Left cardiac atrium (tissue), 4 donors: ENCODE data around the gene DIS3. TPM values are rescaled to one million over a fixed set of nuclear protein-coding genes. Genes with fewer than 3 reads are reported as not detected.
"Not testable (repeated sequence)": the region's sequence is repeated elsewhere in the genome, so short reads cannot be mapped to it uniquely, and the experiment has no call there.

ENCODE experiments used
- ATAC-seq, 2 donors: fragments of 200-7000 bp; cut with Tn5 transposase; one replicate each; pipeline ENCODE4 v1.9.1; 2020; ENCODE audit warnings: mild to moderate bottlenecking in 2 of 2, moderate library complexity in 2 of 2
- DNase-seq: peaks from one replicate; pipeline ENCODE4 v3.0.0-alpha.2; 2020
- intact Hi-C, 2 donors: fragments of 100-400 bp; cut with DNase I; formaldehyde crosslinking; loops; one replicate each; pipeline versions ENCODE4 v1.14.1 to v1.15.1; 2022 to 2023
- long read RNA-seq: library from polyadenylated mRNA; unstranded; transcript quantifications from one replicate; pipeline ENCODE4 v2.0.0, GENCODE V29; 2021
- total RNA-seq, 2 donors: library from RNA; stranded (reverse); fragmentation: NEBNext Ultra II Directional; extraction: Animal tissue kit (Norgen Biotek cat#: 25700); gene quantifications; one replicate each; pipeline ENCODE4 v1.2.1, GENCODE V29; 2021
- donor health status: DM: no; HTN: yes; CAD: no.
- donor health status: DM: no; HTN: yes; CAD: no; lungs with severe emphysema.
- donor health status: DM: yes; HTN: yes; CAD: no.
- donor health status: Dilated cardiomyopathy.

DIS3 gene, protein sequence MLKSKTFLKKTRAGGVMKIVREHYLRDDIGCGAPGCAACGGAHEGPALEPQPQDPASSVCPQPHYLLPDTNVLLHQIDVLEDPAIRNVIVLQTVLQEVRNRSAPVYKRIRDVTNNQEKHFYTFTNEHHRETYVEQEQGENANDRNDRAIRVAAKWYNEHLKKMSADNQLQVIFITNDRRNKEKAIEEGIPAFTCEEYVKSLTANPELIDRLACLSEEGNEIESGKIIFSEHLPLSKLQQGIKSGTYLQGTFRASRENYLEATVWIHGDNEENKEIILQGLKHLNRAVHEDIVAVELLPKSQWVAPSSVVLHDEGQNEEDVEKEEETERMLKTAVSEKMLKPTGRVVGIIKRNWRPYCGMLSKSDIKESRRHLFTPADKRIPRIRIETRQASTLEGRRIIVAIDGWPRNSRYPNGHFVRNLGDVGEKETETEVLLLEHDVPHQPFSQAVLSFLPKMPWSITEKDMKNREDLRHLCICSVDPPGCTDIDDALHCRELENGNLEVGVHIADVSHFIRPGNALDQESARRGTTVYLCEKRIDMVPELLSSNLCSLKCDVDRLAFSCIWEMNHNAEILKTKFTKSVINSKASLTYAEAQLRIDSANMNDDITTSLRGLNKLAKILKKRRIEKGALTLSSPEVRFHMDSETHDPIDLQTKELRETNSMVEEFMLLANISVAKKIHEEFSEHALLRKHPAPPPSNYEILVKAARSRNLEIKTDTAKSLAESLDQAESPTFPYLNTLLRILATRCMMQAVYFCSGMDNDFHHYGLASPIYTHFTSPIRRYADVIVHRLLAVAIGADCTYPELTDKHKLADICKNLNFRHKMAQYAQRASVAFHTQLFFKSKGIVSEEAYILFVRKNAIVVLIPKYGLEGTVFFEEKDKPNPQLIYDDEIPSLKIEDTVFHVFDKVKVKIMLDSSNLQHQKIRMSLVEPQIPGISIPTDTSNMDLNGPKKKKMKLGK
- 10 to 100 TPM; 14.3 to 18.6 TPM for total RNA-seq
- long read RNA-seq, full-length matches to known transcripts: 6 of 10 reads
- long read RNA-seq, partial matches to known transcripts: 2 of 10 reads
- long read RNA-seq, other reads (novel, unspliced or antisense): 2 of 10 reads

DNA sequence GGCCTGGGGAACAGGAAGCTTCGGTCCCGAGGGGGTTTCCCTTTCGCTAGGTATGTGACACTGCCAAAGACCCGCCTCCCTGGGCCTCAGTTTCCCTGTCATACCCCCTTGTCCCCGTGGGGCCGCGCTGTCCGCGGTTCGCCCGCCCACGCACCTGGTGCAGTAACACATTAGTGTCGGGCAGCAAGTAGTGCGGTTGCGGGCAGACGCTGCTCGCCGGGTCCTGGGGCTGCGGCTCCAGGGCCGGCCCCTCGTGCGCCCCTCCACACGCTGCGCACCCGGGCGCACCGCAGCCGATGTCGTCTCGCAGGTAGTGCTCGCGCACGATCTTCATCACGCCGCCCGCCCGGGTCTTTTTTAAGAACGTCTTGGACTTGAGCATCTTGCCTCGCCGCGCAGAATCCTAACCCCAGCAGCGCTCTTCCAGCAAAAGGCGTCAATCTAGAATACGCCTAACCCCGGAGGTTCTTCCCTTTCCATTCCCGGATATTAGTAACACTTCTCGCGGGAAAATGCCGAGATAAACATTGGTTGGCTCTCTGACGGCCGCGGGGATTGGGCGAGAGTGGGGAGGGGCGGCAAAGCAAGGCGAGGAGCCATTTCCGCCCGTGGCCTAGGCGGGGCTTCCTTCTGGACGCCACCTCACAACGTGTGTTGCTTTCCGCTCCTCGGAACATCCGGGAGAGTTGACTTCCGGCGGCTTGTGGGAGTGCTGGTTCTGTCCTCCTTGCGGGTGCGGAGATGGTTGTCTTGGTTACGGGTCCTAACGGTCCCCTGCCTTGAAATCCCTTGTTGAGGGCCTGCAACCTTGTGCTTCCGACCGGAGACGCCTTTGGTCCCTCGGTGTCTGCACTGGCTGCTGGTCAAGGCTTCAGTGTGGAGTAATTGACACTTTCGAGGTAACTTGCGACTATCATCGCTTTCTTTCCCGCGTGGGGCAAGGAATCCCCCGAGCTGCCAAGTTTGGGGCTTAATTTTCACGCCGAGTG is at the start of gene DIS3, which contains the start of gene PIBF1:
Gene DIS3 (minus strand): TSS at position 450 of the 989 bp plus-strand sequence. CDS start 68 bp downstream, at position 382.
Gene PIBF1 (plus strand): TSS at position 683 of the 989 bp plus-strand sequence. CDS start 1,337 bp downstream, outside the sequence.
- peak; percentile 100 for ATAC-seq
- intact Hi-C loops: loop anchor here in 1 of 2 donors (5.0 kb wide), 1 partner anchor 49 kb away; no protein-coding TSS in a partner anchor
- DNase-seq: peak; percentile 98

DNA sequence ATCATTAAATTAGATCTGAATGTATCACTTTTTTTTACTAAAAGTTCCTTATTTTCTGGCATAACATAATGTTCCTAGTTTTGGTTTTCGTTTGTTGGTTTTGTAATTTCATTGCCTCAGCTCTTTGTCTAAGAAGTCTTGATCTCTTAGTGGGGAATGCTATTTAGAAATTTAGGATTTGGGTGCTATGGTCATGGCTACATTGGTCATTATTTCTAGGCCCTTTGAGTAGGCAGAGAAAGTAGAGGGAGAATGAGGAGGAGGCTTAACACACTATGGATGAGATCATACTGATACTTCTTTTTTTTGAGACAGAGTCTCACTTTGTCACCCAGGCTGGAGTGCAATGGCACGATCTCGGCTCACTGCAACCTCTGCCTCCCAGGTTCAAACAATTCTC is 42.0 kb upstream of the DIS3 start:
- no peak for DNase-seq
- no peak for ATAC-seq
- intact Hi-C loops: no loop called here

DNA sequence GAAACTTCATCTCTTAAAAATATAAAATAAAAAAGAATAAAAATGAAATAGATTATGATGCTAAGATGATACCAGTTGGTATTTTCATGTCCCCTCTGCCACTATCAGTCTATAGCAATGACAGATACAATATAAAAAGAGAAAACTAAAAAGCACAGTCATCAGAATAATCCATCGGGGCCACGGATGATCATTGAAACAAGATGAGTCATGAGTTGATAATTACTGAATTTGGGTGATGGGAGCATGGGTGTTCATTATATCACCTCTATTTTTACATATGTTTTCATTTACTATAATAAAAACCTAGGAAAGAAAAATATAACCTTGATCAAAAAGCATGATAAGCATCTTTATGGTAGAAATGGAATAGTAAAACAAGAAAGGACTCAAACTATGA is 41.4 kb upstream of the DIS3 start:
- intact Hi-C loops: no loop called here
- DNase-seq (no peak), ATAC-seq (no peak)

DNA sequence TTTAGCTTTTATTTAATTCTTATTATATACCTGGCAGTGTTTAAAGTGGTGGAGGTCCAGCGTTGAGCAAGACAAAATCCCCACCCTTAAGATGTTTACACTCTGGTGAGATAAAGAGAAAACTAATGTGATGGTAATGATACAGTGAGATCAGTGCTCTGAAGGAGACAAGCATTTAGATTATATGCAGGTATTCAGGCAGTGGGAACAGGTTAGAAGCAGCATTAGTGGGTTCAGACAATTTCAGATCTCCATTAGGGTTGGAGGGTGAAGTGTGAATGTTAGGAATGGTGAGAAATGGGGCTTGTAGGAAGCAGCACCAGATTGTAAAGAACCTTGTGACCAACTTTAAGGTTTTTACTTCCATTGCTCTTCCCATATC is 39.2 kb upstream of the DIS3 start:
- intact Hi-C loops: no loop called here

DNA sequence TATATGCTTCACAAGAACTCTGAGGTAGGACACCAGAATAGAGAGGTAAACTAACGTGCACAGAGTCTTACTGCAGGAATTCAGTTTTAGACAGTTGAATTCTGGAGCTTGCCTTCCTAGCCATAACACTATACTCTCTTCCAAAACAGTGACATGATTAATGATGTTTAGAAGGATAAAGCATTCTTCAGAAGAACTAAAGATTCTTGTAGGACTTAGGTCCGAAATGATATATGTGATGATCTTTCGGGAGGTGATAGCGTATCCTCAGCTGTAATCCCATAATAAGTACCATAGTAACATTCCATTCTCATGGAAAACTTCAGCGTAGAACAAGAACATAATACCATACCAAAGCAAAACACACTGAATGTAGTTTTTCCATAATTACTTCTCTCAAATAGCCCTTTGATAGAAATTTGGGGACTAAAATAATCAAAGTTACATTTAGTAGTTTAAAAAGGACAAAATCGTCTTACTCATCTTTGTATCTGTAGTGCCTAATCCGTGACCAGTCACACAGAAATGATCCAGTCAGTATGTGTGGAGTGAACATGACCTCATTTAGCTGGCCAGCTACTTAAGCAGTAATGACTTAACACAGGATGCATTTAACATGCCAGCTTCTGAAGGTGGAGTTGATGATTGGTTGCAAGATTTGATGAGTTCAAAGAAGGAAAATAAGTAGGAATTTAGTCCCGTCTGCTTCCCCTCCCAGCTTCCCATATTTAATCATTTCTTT is 38.6 kb upstream of the DIS3 start:
- intact Hi-C loops: no loop called here
- no peak for DNase-seq
- ATAC-seq: peak in 1 of 2 donors; percentile 63

More for the DNA sequence above, 39.2 kb upstream of the DIS3 start:
- ATAC-seq: no peak
- DNase-seq: no peak

DNA sequence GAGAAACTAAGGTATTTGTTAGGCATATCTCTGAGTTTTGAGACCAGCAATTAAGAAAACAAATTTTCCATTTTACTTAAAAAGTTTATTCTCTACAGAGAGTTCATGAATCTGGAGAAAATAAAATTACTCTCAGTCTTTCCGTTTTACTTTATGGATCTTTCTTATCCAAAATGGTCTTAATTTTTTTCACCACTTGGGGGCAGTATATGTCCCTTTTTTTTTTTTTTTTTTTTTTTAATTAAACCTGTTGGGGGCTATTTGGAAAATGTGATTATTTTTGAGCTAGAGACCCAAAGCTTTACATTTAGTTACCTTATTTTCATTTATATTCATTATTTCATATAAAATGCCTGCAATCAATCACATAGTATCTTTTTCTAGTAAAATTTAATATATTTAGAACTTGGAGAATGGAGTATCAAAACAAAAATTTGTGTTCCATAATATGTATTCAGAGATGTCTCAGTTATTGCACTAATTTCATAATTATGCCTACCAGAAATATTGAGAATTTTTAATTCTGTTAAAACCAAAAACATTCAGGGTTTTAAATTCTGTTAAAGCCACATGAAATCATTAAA is 27.3 kb upstream of the DIS3 start:
- no peak for DNase-seq
- intact Hi-C loops: loop anchor here in 1 of 2 donors (10.0 kb wide), 1 partner anchor 896 kb away; no protein-coding TSS in a partner anchor
- ATAC-seq: no peak

DNA sequence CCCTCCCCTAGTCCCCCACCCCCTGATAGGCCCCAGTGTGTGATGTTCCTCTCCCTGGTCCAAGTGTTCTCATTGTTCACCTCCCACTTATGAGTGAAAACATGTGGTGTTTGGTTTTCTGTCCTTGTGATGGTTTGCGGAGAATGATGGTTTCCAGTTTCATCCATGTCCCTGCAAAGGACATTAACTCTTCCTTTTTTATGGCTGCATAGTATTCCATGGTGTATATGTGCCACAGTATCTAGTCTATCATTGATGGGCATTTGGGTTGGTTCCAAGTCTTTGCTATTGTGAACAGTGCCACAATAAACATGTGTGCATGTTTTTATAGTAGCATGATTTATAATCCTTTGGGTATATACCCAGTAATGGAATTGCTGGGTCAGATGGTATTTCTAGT is 24.8 kb upstream of the DIS3 start:
- not testable (repeated sequence) for ATAC-seq, DNase-seq
- intact Hi-C loops: loop anchor here in 1 of 2 donors (10.0 kb wide), 1 partner anchor 898 kb away; no protein-coding TSS in a partner anchor

DNA sequence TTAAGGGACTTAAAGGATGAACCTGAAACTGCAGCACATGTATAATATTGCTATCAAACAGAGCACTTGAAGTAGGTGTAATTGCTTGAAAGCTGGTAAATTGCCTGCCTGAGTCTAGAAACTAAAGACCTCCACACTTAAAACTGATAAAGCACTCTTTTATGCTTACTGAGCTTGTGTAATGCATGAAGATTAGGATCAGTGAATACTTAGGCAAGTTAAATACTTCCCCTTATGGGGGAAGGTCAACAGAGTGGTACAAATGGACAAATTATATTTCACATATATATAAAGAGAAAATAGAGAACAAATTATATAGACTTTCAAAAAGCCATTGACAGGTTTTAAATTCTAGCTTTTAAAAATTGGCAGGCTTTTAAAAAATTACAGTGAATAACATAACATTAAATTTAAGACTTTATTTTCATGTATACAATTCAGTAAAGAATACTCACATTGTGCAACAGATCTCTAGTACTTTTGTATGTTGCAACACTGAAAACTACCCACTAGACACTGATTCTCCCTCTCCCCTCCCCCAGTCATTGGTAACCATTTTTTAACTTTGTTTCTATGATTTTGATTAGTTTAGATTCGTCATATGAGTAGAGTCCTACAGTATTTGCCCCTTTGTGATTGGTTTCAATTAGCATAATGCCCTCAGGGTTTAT is 24.1 kb upstream of the DIS3 start:
- DNase-seq (no peak), ATAC-seq (no peak)
- intact Hi-C loops: loop anchor here in 1 of 2 donors (10.0 kb wide), 1 partner anchor 899 kb away; no protein-coding TSS in a partner anchor

DNA sequence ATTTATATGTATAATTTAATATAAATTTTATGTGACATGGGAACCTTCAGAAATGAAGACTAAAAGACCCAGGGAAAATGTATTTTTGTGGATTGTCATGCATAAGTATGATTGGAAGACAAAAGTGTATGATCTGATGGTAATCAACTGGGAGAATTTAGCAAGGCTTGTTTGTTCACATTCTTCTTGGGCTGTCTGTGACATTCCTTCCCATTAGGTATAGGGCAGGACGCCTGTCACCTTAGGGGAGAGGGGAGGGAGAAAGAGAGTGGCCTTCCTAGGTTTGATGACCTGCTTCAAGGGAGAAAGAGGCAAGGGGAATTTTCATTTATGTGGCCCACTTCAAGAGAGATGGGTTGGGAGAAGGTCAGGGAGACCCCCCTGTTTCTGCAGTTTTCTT is 22.6 kb upstream of the DIS3 start:
- intact Hi-C loops: loop anchor here in 1 of 2 donors (10.0 kb wide), 1 partner anchor 900 kb away; no protein-coding TSS in a partner anchor
- DNase-seq (no peak), ATAC-seq (no peak)

DNA sequence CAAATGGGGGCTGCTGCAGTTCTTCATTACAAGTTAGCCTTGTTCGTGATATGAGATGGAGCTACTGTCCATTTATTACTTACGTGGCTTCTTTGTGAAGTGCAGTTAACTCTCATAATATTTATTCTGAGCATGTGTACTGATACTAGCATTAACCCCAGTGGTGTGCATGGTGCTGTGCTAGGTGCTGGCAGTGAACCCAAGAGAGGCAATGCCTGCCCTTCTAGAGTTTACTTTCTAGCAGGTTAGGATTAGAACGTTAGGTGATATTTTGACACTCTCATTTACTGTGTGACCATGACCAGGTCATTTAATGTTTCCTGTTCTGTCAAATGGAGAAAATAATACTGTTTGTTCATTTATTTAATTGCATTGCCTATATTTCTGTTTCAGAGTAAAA is 17.1 kb upstream of the DIS3 start:
- DNase-seq (no peak), ATAC-seq (no peak)
- intact Hi-C loops: no loop called here

DNA sequence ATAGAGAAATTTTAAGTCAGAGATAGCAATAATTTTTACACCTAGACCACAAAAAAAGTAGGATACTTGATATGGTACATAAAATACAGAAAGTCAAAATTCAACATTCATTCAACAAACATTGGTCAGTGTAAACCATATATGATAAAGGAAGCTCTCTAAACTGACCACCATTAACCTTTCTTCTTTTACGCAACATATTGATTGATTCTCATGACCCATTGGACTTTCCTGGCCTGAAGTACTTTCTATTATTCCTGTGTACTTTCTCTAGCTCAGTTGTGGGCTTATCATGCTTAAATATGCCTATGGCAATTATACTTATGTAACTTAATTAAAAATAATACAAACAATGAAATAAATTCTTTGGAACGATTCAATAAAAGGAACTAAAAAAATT is 10.9 kb upstream of the DIS3 start:
- intact Hi-C loops: no loop called here
- ATAC-seq: no peak
- DNase-seq: no peak

DNA sequence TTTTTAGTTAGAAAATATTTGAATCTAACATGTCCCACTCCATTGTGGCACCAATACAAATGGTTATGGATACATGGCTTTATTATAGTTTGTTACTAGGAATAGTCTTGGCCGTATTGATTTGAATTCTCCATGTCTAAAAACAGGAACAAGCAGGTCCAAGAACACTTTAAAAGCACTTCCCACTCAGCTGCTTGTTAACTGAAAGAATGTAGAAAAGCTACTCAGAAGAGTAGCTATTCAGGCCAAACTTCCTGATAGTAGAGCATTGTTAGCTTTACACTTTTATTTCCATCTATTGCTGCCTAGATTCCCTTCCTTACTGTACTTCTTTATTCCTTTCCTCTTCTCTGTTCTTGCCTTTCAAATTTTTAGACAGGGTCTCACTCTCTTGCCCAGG is 7.1 kb upstream of the DIS3 start:
- intact Hi-C loops: no loop called here
- ATAC-seq (no peak), DNase-seq (no peak)

DNA sequence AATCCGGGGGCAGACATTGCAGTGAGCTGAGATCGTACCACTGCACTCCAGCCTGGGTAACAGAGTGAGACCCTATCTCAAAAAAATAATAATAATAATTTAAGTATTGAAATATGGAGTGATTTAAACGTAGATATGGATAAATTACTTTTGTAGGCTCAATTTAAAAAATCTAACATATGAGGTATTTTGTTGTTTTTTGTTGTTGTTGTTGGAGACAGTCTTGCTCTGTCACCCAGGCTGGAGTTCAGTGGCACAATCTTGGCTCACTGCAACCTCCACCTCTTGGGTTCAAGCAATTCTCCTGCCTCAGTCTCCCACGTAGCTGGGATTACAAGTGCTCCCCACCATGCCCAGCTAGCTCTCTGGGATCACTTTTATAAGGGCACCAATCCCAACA is 3.0 kb upstream of the DIS3 start:
- DNase-seq, ATAC-seq: not testable (repeated sequence)
- intact Hi-C loops: loop anchor here in 1 of 2 donors (5.0 kb wide), 1 partner anchor 52 kb away; no protein-coding TSS in a partner anchor

DNA sequence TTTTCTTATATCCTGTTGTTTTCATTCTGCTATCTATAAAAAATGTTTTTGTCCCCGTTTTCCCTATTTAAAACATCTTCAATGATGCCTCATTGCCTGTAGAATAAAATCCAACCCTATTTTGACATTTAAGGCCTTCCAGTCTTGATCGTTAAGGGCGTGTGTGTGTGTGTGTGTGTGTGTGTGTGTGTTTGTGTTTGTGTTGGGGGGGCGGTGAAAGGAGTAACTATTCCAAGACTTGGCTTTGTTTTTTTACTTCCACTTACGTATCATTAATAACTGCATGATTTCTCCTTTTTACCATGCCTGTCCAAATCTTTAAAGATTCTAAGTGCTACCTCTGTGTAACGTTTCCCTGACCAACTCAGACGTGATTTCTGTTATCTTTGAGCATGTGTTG is 1.0 kb upstream of the DIS3 start:
- no peak for ATAC-seq
- intact Hi-C loops: loop anchor here in 1 of 2 donors (5.0 kb wide), 1 partner anchor 50 kb away; no protein-coding TSS in a partner anchor
- no peak for DNase-seq

DNA sequence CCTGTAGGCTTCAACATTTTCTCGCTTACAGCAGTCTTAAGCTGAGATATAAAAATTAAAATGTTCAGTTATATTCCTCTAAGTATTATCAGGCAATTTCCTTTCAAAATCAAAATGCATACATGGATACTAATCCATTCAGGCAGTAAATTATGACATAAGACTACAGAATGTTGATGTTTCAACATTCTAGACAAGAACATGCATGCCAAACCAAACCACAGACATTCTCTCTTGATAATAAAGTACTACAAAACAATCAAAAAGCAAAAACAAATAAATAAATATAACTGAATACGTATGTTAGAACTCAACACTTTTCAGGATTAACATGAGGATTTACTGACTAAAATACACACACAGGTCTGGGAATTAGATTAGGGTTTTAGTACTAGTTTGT is 7.7 kb downstream of the DIS3 start:
- intact Hi-C loops: no loop called here
- DNase-seq (no peak), ATAC-seq (no peak)

DNA sequence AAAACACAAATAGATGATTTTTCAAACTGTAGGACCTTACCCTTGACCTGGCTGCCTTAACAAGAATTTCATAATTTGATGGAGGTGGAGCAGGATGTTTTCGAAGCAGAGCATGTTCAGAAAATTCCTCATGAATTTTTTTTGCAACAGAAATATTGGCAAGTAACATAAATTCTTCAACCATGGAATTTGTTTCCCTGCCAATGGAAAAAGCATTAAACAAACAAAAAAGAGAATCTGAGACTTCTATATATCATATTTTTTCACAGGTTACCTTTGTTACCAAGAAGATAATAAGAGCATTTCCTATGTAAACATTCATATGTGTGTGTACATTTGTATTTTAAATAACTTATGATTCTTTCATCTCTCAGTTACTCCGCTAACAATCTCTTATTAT is 18.3 kb downstream of the DIS3 start:
- intact Hi-C loops: no loop called here
- ATAC-seq: no peak

More for the DNA sequence above, 18.3 kb downstream of the DIS3 start:
- DNase-seq: no peak
